HEK293 (cell line): Measurements from ENCODE around the gene ETHE1.

Source experiments
- CTCF ChIP-seq: fragments of 450-650 bp; formaldehyde crosslinking; IDR thresholded peaks from 2 replicates; pipeline ENCODE4 v1.5.1; 2016; ENCODE audit warnings: missing biosample characterization, missing genetic modification characterization
- HIC1 ChIP-seq: fragments of 450-650 bp; formaldehyde crosslinking; IDR thresholded peaks from 2 replicates; pipeline ENCODE4 v1.5.1; 2016; ENCODE audit warnings: missing biosample characterization, missing genetic modification characterization
- KLF1 ChIP-seq: fragments of 450-650 bp; formaldehyde crosslinking; IDR thresholded peaks from 2 replicates; pipeline ENCODE4 v1.5.1; 2016; ENCODE audit warnings: missing biosample characterization, missing genetic modification characterization
- KLF10 ChIP-seq: fragments of 450-650 bp; IDR thresholded peaks from 2 replicates; pipeline ENCODE4 v1.5.1; 2018; ENCODE audit warnings: missing biosample characterization, mild to moderate bottlenecking, missing genetic modification characterization
- OSR2 ChIP-seq: fragments of 450-650 bp; formaldehyde crosslinking; IDR thresholded peaks from 2 replicates; pipeline ENCODE4 v1.5.1; 2016; ENCODE audit warnings: missing biosample characterization, missing genetic modification characterization
- PRDM1 ChIP-seq: fragments of 450-650 bp; formaldehyde crosslinking; IDR thresholded peaks from 2 replicates; pipeline ENCODE4; 2016; ENCODE audit warnings: missing biosample characterization, missing genetic modification characterization
- PRDM4 ChIP-seq: fragments of 450-650 bp; formaldehyde crosslinking; IDR thresholded peaks from 2 replicates; pipeline ENCODE4 v1.5.1; 2017; ENCODE audit warnings: missing biosample characterization, missing genetic modification characterization
- RBAK ChIP-seq: fragments of 450-650 bp; formaldehyde crosslinking; IDR thresholded peaks from 2 replicates; pipeline ENCODE4 v1.5.1; 2016; ENCODE audit warnings: missing biosample characterization, missing genetic modification characterization
- YY1 ChIP-seq: fragments of 450-650 bp; formaldehyde crosslinking; IDR thresholded peaks from 2 replicates; pipeline ENCODE4 v1.5.1; 2018; ENCODE audit warnings: missing biosample characterization, missing genetic modification characterization
- ZBTB20 ChIP-seq: fragments of 450-650 bp; formaldehyde crosslinking; IDR thresholded peaks from 2 replicates; pipeline ENCODE4 v1.5.1; 2016; ENCODE audit warnings: missing biosample characterization, missing genetic modification characterization
- ZNF146 ChIP-seq: fragments of 450-650 bp; formaldehyde crosslinking; IDR thresholded peaks from 2 replicates; pipeline ENCODE4 v1.5.1; 2016; ENCODE audit warnings: missing biosample characterization, missing genetic modification characterization
- ZNF155 ChIP-seq: fragments of 450-650 bp; formaldehyde crosslinking; IDR thresholded peaks from 2 replicates; pipeline ENCODE4 v1.5.1; 2016; ENCODE audit warnings: missing biosample characterization, missing genetic modification characterization
- ZNF16 ChIP-seq: fragments of 450-650 bp; formaldehyde crosslinking; IDR thresholded peaks from 2 replicates; pipeline ENCODE4 v1.5.1; 2016; ENCODE audit warnings: low read depth, missing biosample characterization, missing genetic modification characterization
- ZNF184 ChIP-seq: fragments of 450-650 bp; IDR thresholded peaks from 2 replicates; pipeline ENCODE4 v1.5.1; 2018; ENCODE audit warnings: missing biosample characterization, mild to moderate bottlenecking, missing genetic modification characterization
- ZNF214 ChIP-seq: fragments of 450-650 bp; formaldehyde crosslinking; IDR thresholded peaks from 2 replicates; pipeline ENCODE4 v1.5.1; 2017; ENCODE audit warnings: missing biosample characterization, mild to moderate bottlenecking, missing genetic modification characterization, borderline replicate concordance
- ZNF223 ChIP-seq: fragments of 450-650 bp; formaldehyde crosslinking; IDR thresholded peaks from 2 replicates; pipeline ENCODE4 v1.5.1; 2016; ENCODE audit warnings: missing biosample characterization, missing genetic modification characterization
- ZNF350 ChIP-seq: fragments of 450-650 bp; formaldehyde crosslinking; IDR thresholded peaks from 2 replicates; pipeline ENCODE4 v1.5.0; 2017; ENCODE audit warnings: missing biosample characterization, mild to moderate bottlenecking, missing genetic modification characterization
- ZNF473 ChIP-seq: fragments of 450-650 bp; formaldehyde crosslinking; IDR thresholded peaks from 2 replicates; pipeline ENCODE4 v1.5.1; 2017; ENCODE audit warnings: missing biosample characterization, missing genetic modification characterization
- ZNF488 ChIP-seq: fragments of 450-650 bp; formaldehyde crosslinking; IDR thresholded peaks from 2 replicates; pipeline ENCODE4 v1.5.1; 2016; ENCODE audit warnings: missing biosample characterization, missing genetic modification characterization
- ZNF510 ChIP-seq: fragments of 450-650 bp; formaldehyde crosslinking; IDR thresholded peaks from 2 replicates; pipeline ENCODE4 v1.5.1; 2018; ENCODE audit warnings: mild to moderate bottlenecking, missing genetic modification characterization, missing biosample characterization; ENCODE audit not compliant: insufficient replicate concordance
- ZNF530 ChIP-seq: fragments of 450-650 bp; formaldehyde crosslinking; IDR thresholded peaks from 2 replicates; pipeline ENCODE4 v1.5.1; 2016; ENCODE audit warnings: low read depth, missing biosample characterization, missing genetic modification characterization
- ZNF623 ChIP-seq: fragments of 450-650 bp; formaldehyde crosslinking; IDR thresholded peaks from 2 replicates; pipeline ENCODE4 v1.5.1; 2016; ENCODE audit warnings: missing biosample characterization, missing genetic modification characterization
- ZNF624 ChIP-seq: fragments of 450-650 bp; formaldehyde crosslinking; IDR thresholded peaks from 2 replicates; pipeline ENCODE4 v1.5.1; 2017; ENCODE audit warnings: missing biosample characterization, missing genetic modification characterization
- ZNF670 ChIP-seq: fragments of 450-650 bp; formaldehyde crosslinking; IDR thresholded peaks from 2 replicates; pipeline ENCODE4 v1.5.1; 2016; ENCODE audit warnings: missing biosample characterization, missing genetic modification characterization, low read depth
- ZNF692 ChIP-seq: fragments of 450-650 bp; formaldehyde crosslinking; IDR thresholded peaks from 2 replicates; pipeline ENCODE4 v1.5.1; 2016; ENCODE audit warnings: missing biosample characterization, missing genetic modification characterization
- ZNF777 ChIP-seq: fragments of 450-650 bp; formaldehyde crosslinking; IDR thresholded peaks from 2 replicates; pipeline ENCODE4 v1.5.1; 2017; ENCODE audit warnings: missing biosample characterization, missing genetic modification characterization, borderline replicate concordance
- ZNF785 ChIP-seq: fragments of 450-650 bp; formaldehyde crosslinking; IDR thresholded peaks from 2 replicates; pipeline ENCODE4 v1.5.1; 2016; ENCODE audit warnings: missing biosample characterization, missing genetic modification characterization
- ZNF837 ChIP-seq: fragments of 450-650 bp; formaldehyde crosslinking; IDR thresholded peaks from 2 replicates; pipeline ENCODE4 v1.5.1; 2016; ENCODE audit warnings: missing biosample characterization, missing genetic modification characterization
- ZSCAN18 ChIP-seq: fragments of 450-650 bp; formaldehyde crosslinking; IDR thresholded peaks from 2 replicates; pipeline ENCODE4 v1.5.1; 2016; ENCODE audit warnings: missing biosample characterization, missing genetic modification characterization

Gene ETHE1

GRCh38 chr19:43526884-43527859, at the start of gene ETHE1 (continued):
- TF ChIP-seq ZNF837 (tag by site-specific recombination), result no peak
- no peak for TF ChIP-seq RBAK (tag by site-specific recombination)
- peak; percentile 98 for TF ChIP-seq KLF1
- TF ChIP-seq ZNF785 (tag by site-specific recombination), result no peak; the same call in 1 of the 2 replicates
- no peak for TF ChIP-seq ZNF624 (tag by site-specific recombination)
- TF ChIP-seq ZNF473, result no peak
- peak; percentile 63; the same call in 1 of the 2 replicates for TF ChIP-seq ZNF16 (tag by site-specific recombination)
- no peak for TF ChIP-seq ZNF184 (tag by site-specific recombination)
- TF ChIP-seq ZNF692 (tag by site-specific recombination), result peak; percentile 100
- no peak for TF ChIP-seq YY1
- peak; percentile 56; the same call in 1 of the 2 replicates for TF ChIP-seq OSR2 (tag by site-specific recombination)
- TF ChIP-seq PRDM4 (tag by site-specific recombination), result no peak; the same call in 1 of the 2 replicates
- no peak for TF ChIP-seq ZNF777 (tag by site-specific recombination)
- TF ChIP-seq HIC1 (tag by site-specific recombination), result peak; percentile 71; the same call in 1 of the 2 replicates
- TF ChIP-seq ZNF670 (tag by site-specific recombination), result no peak
- no peak for TF ChIP-seq ZSCAN18
- peak; percentile 75 for TF ChIP-seq PRDM1
- no peak for TF ChIP-seq ZNF488 (tag by site-specific recombination)
- peak; percentile 87 for TF ChIP-seq ZBTB20 (tag by site-specific recombination)
- TF ChIP-seq ZNF214 (tag by site-specific recombination), result no peak
- peak; percentile 33; the same call in 1 of the 2 replicates for TF ChIP-seq ZNF623 (tag by site-specific recombination)
- no peak; the same call in 1 of the 2 replicates for TF ChIP-seq ZNF146
- TF ChIP-seq CTCF (tag by site-specific recombination), result peak; percentile 79
- no peak for TF ChIP-seq ZNF350 (tag by site-specific recombination)
- peak; percentile 18; the same call in 1 of the 2 replicates for TF ChIP-seq ZNF223
- no peak for TF ChIP-seq ZNF510
- peak; percentile 92 for TF ChIP-seq KLF10 (tag by site-specific recombination)
- no peak for TF ChIP-seq ZNF155
- TF ChIP-seq ZNF530 (tag by site-specific recombination), result no peak
